K562 (cell line): ENCODE measurements around the gene TNMD. TPM values are rescaled to one million over a fixed set of nuclear protein-coding genes. Genes with fewer than 3 reads are reported as not detected.

Source experiments
- ATAC-seq: fragments of 200-7000 bp; cut with Tn5 transposase; 3 replicates; pipeline ENCODE4 v1.9.1; 2020; ENCODE audit warnings: moderate library complexity
- Bru-seq: library from RNA; stranded (reverse); fragments of 400-500 nt; gene quantifications from one replicate; lab custom pipeline; 2021; lab: Mats Ljungman, UMichigan
- BruChase-seq, 2 experiments: library from RNA; stranded (reverse); fragments of 400-500 nt; gene quantifications; one replicate each; lab custom pipeline; 2021; lab: Mats Ljungman, UMichigan
- BruUV-seq: library from RNA; stranded (reverse); fragments of 400-500 nt; replicated peaks from 2 replicates; lab custom pipeline; 2021; lab: Mats Ljungman, UMichigan
- CTCF ChIA-PET: fragments of 300-600 bp; formaldehyde crosslinking; extraction: SDS; loops from one replicate; lab custom pipeline; 2021; ENCODE audit warnings: low intra/inter-chr PET ratio; lab: Yijun Ruan, JAX
- POLR2A ChIA-PET: fragments of 300-600, 350-650 bp; sonication (Branson Sonifier 250); formaldehyde crosslinking; extraction: SDS; loops from one replicate; lab custom pipeline; 2021; ENCODE audit warnings: antibody characterized with exemption, inconsistent platforms; lab: Yijun Ruan, JAX
- DNase-seq, 4 experiments: peaks; one replicate each; pipeline versions ENCODE4 v3.0.0 to v3.0.0-alpha.2; 2011 to 2018; ENCODE audit warnings: low spot score in 3 of 4, mixed read lengths in 3 of 4; ENCODE audit errors: extremely low read depth in 1 of 4
- FAIRE-seq: peaks from 2 replicates; lab custom pipeline; 2011; peaks lifted over from hg19 to GRCh38; lab: Jason Lieb, UNC
- H2AFZ ChIP-seq: 2 replicates; pipeline ENCODE4 v1.6.0; 2011; ENCODE audit warnings: low read depth, low read length, control low read depth, inconsistent platforms
- H3K27ac ChIP-seq: fragments of 200-600 bp; 3 replicates; pipeline ENCODE4 v1.8.0; 2011; ENCODE audit warnings: low read depth, mild to moderate bottlenecking, control low read depth, inconsistent platforms, low read length, moderate library complexity, mixed read lengths; ENCODE audit errors: extremely low read depth
- H3K27me3 ChIP-seq, 2 experiments: fragments of 300-600 bp in 1 of 2; 2 replicates in 1 of 2; 3 replicates in 1 of 2; pipeline versions ENCODE4 v1.6.0 to v1.8.0; 2011; ENCODE audit warnings: inconsistent platforms in 2 of 2, low read length in 2 of 2, mild to moderate bottlenecking in 1 of 2, mixed read lengths in 1 of 2, moderate library complexity in 1 of 2; ENCODE audit not compliant: control insufficient read depth in 2 of 2, insufficient read depth in 2 of 2
- H3K36me3 ChIP-seq: fragments of 300-600 bp; 3 replicates; pipeline ENCODE4 v1.8.0; 2011; ENCODE audit warnings: mild to moderate bottlenecking, low read length, inconsistent platforms; ENCODE audit not compliant: control insufficient read depth, insufficient read depth
- H3K4me1 ChIP-seq, 2 experiments: fragments of 200-600 bp in 1 of 2; replicated peaks in 1 of 2; 2 replicates in 1 of 2; 3 replicates in 1 of 2; pipeline versions ENCODE4 v1.5.1 to v1.8.0; 2011; ENCODE audit warnings: inconsistent platforms in 2 of 2, low read length in 2 of 2, mild to moderate bottlenecking in 1 of 2, mixed read lengths in 1 of 2, moderate library complexity in 1 of 2; ENCODE audit not compliant: control insufficient read depth in 2 of 2, insufficient read depth in 2 of 2
- H3K4me2 ChIP-seq: 2 replicates; pipeline ENCODE4 v1.6.1; 2011; ENCODE audit warnings: low read length, control low read depth, inconsistent platforms, mixed read lengths; ENCODE audit not compliant: insufficient read depth
- H3K4me3 ChIP-seq: fragments of 200-600 bp; sonication (generic), shearing (Covaris generic); 2 replicates; pipeline ENCODE4 v1.5.1; 2016; ENCODE audit warnings: control low read depth, inconsistent platforms
- H3K79me2 ChIP-seq: fragments of 200-600 bp; 3 replicates; pipeline ENCODE4 v1.8.0; 2011; ENCODE audit warnings: low read length, inconsistent platforms; ENCODE audit not compliant: control insufficient read depth, insufficient read depth
- H3K9ac ChIP-seq, 2 experiments: 2 replicates each; pipeline versions ENCODE4 v1.6.0 to v1.6.1; 2011; ENCODE audit warnings: low read depth in 2 of 2, low read length in 2 of 2, control low read depth in 1 of 2, inconsistent platforms in 1 of 2, mild to moderate bottlenecking in 1 of 2, mixed read lengths in 1 of 2; ENCODE audit not compliant: insufficient read depth in 1 of 2
- H3K9me1 ChIP-seq: one replicate; pipeline ENCODE4 v1.6.0; 2011; ENCODE audit warnings: inconsistent platforms, mild to moderate bottlenecking, low read length, moderate library complexity; ENCODE audit not compliant: control insufficient read depth, insufficient read depth
- H3K9me3 ChIP-seq: replicated peaks from 2 replicates; pipeline ENCODE4 v1.5.1; 2011; ENCODE audit warnings: low read depth, low read length, inconsistent platforms; ENCODE audit not compliant: control insufficient read depth, insufficient read depth
- H4K20me1 ChIP-seq: replicated peaks from 2 replicates; pipeline ENCODE4 v1.6.1; 2011; ENCODE audit warnings: low read length, inconsistent platforms, mixed read lengths; ENCODE audit not compliant: control insufficient read depth, insufficient read depth
- ARID2 ChIP-seq: fragments of 450-650 bp; IDR thresholded peaks from 2 replicates; pipeline ENCODE4 v1.6.1; 2017; ENCODE audit warnings: antibody characterized with exemption, mild to moderate bottlenecking
- DPF2 ChIP-seq: fragments of 450-650 bp; IDR thresholded peaks from 2 replicates; pipeline ENCODE4 v1.6.1; 2016
- ETV6 ChIP-seq, 3 experiments: fragments of 150-350 bp in 1 of 3; sonication (generic) in 1 of 3; formaldehyde crosslinking in 1 of 3; IDR thresholded peaks; 2 replicates each; pipeline versions ENCODE4 v1.6.1 to v1.8.0; 2014 to 2022; ENCODE audit warnings: borderline replicate concordance in 2 of 3, low read depth in 2 of 3, antibody characterized with exemption in 1 of 3, low read length in 1 of 3, mild to moderate bottlenecking in 1 of 3, missing genetic modification reagents in 1 of 3
- MAFG ChIP-seq: fragments of 450-650 bp; conservative IDR thresholded peaks from 2 replicates; pipeline ENCODE4 v1.6.1; 2016; ENCODE audit warnings: missing genetic modification characterization, missing compliant biosample characterization
- NFIC ChIP-seq: fragments of 450-650 bp; IDR thresholded peaks from 2 replicates; pipeline ENCODE4 v1.6.1; 2017; ENCODE audit warnings: mild to moderate bottlenecking, inconsistent platforms
- RBM25 ChIP-seq: fragments of 200-400 bp; formaldehyde crosslinking; IDR thresholded peaks from 2 replicates; pipeline ENCODE4 v1.6.1; 2018; ENCODE audit warnings: low read length, low read depth, moderate library complexity; ENCODE audit not compliant: severe bottlenecking
- SMAD4 ChIP-seq: fragments of 250-450 bp; sonication (Bioruptor Pico); conservative IDR thresholded peaks from 2 replicates; pipeline ENCODE4 v1.8.0; 2021; ENCODE audit warnings: inconsistent platforms, mild to moderate bottlenecking, moderate library complexity
- SMC3 ChIP-seq: conservative IDR thresholded peaks from 2 replicates; pipeline ENCODE4 v1.6.1; 2011; ENCODE audit warnings: low read depth, low read length, improper control_type of control experiment; ENCODE audit not compliant: insufficient read depth
- XRCC5 ChIP-seq: fragments of 200-400 bp; formaldehyde crosslinking; IDR thresholded peaks from 2 replicates; pipeline ENCODE4 v1.6.1; 2017; ENCODE audit warnings: low read depth, mild to moderate bottlenecking, low read length
- YBX1 ChIP-seq: fragments of 450-650 bp; IDR thresholded peaks from 2 replicates; pipeline ENCODE4 v1.7.1; 2016; ENCODE audit warnings: mild to moderate bottlenecking
- ZNF354B ChIP-seq: fragments of 250-450 bp; sonication (Bioruptor Pico); IDR thresholded peaks from 2 replicates; pipeline ENCODE4 v1.4.0; 2020
- ZNF445 ChIP-seq: fragments of 250-450 bp; sonication (Bioruptor Pico); IDR thresholded peaks from 2 replicates; pipeline ENCODE4 v1.4.0; 2020; ENCODE audit warnings: low read depth, mild to moderate bottlenecking, moderate library complexity
- WGBS: fragments of 100-300 bp; shearing (Covaris generic); methylation state at CpG from one replicate; pipeline ENCODE4 v1.1.6; 2016; ENCODE audit warnings: low coverage, mixed read lengths; ENCODE audit not compliant: insufficient coverage; ENCODE audit errors: missing lambda C conversion rate; 5-methylcytosine and 5-hydroxymethylcytosine counted together
- in situ Hi-C: fragments of 300-500 bp; cut with MboI; formaldehyde crosslinking; loops from 4 replicates; pipeline ENCODE4 v1.15.0; 2018; ENCODE audit warnings: inconsistent platforms, mixed read lengths
- intact Hi-C: fragments of 100-400 bp; cut with micrococcal nuclease; formaldehyde crosslinking; loops from 2 replicates; pipeline ENCODE4 v1.14.2; 2022
- long read RNA-seq, 3 experiments: library from polyadenylated mRNA in 2 of 3; library from RNA in 1 of 3; unstranded in 2 of 3; stranded (forward) in 1 of 3; transcript quantifications; one replicate each; pipeline ENCODE4 v2.0.0, GENCODE V29; 2019 to 2022
- polyA minus RNA-seq, 3 experiments: library from RNA; depleted of rRNA, polyadenylated mRNA; stranded (reverse); fragments of >200 nt; gene quantifications; 2 replicates each; pipeline ENCODE4 v1.2.3, GENCODE V29; 2011
- polyA plus RNA-seq, 8 experiments: library from polyadenylated mRNA; depleted of rRNA in 4 of 8; stranded (reverse) in 5 of 8; unstranded in 3 of 8; fragments of >200 nt; fragmentation: Nextera tagmentation in 2 of 8; fragmentation: Illumina TruSeq in 1 of 8; extraction: Ambion mirVana in 2 of 8; extraction: Trizol in 1 of 8; gene quantifications; 2 replicates each; pipeline versions ENCODE4 v1.2.1 to v1.2.3, GENCODE V29; 2011 to 2014; ENCODE audit warnings: inconsistent platforms in 1 of 8, missing spikeins in 1 of 8
- total RNA-seq, 7 experiments: library from RNA; depleted of rRNA in 6 of 7; stranded (reverse); fragments of >200 nt in 6 of 7; fragmentation: Illumina TruSeq in 2 of 7; extraction: Trizol in 2 of 7; gene quantifications; 2 replicates each; pipeline versions ENCODE4 v1.2.1 to v1.2.3, GENCODE V29; 2011 to 2021; ENCODE audit warnings: low replicate concordance in 1 of 7
- TF ChIP-seq, protein P1 (sequence below): fragments of 250-450 bp; sonication (Bioruptor Pico); IDR thresholded peaks from 2 replicates; pipeline ENCODE4 v1.8.0; 2022; ENCODE audit warnings: moderate library complexity, mild to moderate bottlenecking, inconsistent platforms
- TF ChIP-seq, protein P2 (sequence below): fragments of 250-450 bp; sonication (Bioruptor Pico); IDR thresholded peaks from 2 replicates; pipeline ENCODE4 v1.8.0; 2022; ENCODE audit warnings: inconsistent platforms, mild to moderate bottlenecking, moderate library complexity, borderline replicate concordance

Gene TNMD
- not detected in 2 replicates for total RNA-seq (2011; cell fraction: chromatin; rRNA removed; ENCODE audit: low replicate concordance)
- not detected in 2 replicates for total RNA-seq (2011; cell fraction: nucleolus; rRNA removed)
- total RNA-seq (2011; cell fraction: nucleoplasm; rRNA removed) = not detected in 2 replicates
- total RNA-seq (2014; rRNA removed) (not detected in 2 replicates), total RNA-seq (2014; rRNA removed; fragmentation: Illumina TruSeq; extraction: Trizol) (not detected in 2 replicates), total RNA-seq (2015; rRNA removed; fragmentation: Illumina TruSeq; extraction: Trizol) (not detected in 2 replicates), total RNA-seq (2021) (not detected in 2 replicates), polyA plus RNA-seq (2011; rRNA removed) (not detected in 2 replicates), polyA plus RNA-seq (2014; fragmentation: Illumina TruSeq; extraction: Trizol) (not detected in 2 replicates), polyA plus RNA-seq (2014; fragmentation: Nextera tagmentation; extraction: Ambion mirVana) (not detected), polyA plus RNA-seq (2014; rRNA removed) (not detected in 2 replicates), polyA minus RNA-seq (2011; rRNA and poly(A)+ RNA removed) (not detected in 2 replicates), Bru-seq, nascent RNA (not detected), BruChase-seq, experiment 1, labeled RNA remaining after a 2-hour chase (not detected), BruChase-seq, experiment 2, labeled RNA remaining after a 6-hour chase (not detected)
- not detected in 2 replicates for polyA plus RNA-seq (2011; cell fraction: cytosol; rRNA removed)
- polyA plus RNA-seq (2011; cell fraction: nucleus; rRNA removed) = not detected in 2 replicates
- polyA plus RNA-seq (2012) = not detected in 2 replicates
- not detected in 2 replicates for polyA minus RNA-seq (2011; cell fraction: cytosol; rRNA and poly(A)+ RNA removed)
- polyA minus RNA-seq (2011; cell fraction: nucleus; rRNA and poly(A)+ RNA removed) = not detected in 2 replicates
- long read RNA-seq, experiment 1 = 0 reads
- long read RNA-seq, experiment 2 = 0 reads
- long read RNA-seq, experiment 3 = 0 reads

DNA sequence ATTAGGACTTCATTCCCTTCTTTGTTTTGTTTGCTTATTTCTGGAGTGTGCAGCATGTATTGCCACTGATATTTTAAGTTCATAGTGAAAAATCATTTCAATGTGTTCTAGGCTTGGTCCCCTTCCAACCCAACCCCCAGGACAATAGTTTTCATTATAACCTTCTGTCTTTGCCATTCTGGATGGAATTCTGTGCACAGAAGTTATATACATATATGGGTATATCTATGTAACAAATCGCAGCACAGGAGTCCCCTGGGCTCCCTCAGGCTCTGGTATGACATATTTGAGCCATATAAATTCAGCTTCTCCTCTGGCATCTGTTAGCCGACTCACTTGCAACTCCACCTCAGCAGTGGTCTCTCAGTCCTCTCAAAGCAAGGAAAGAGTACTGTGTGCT, at the start of gene TNMD:
TNMD (plus strand) TSS at position 326 of the 400 bp plus-strand sequence. CDS start 83 bp downstream, outside the sequence.
- Histone ChIP-seq H4K20me1 (no peaks in the 10 kb centered on the region), H3K4me3 (no peak within 1 kb of the TSS), H3K27me3 (no peaks in the 10 kb centered on the region), H3K9ac (no peak within 1 kb of the TSS), H3K36me3 (no peaks in the 10 kb centered on the region), H3K79me2 (no peaks in the 10 kb centered on the region), H3K9me3 (no peaks in the 10 kb centered on the region), H3K4me2 (no peak within 1 kb of the TSS), H3K4me1 (no peaks in the 10 kb centered on the region), H3K9me1 (no peaks in the 10 kb centered on the region), H3K27ac (no peak within 1 kb of the TSS), H2AFZ (no peak within 1 kb of the TSS)
- ATAC-seq = no peak
- no peak for DNase-seq
- intact Hi-C loops (no loop called here), in situ Hi-C loops (no loop called here)
- POLR2A ChIA-PET = no interaction called here
- no TSS peak for BruUV-seq
- CTCF ChIA-PET = no interaction called here
- WGBS = 0% methylated on average over 2 of the region's 2 CpGs
- no peak for FAIRE-seq
- TF ChIP-seq YBX1 (no peak), RBM25 (no peak), ZNF445 (CRISPR knock-in tag) (no peak), ARID2 (no peak), ETV6 (IDR thresholded peaks at IDR 0.05; ENCODE audit: borderline replicate concordance in 1 of 2, low read depth in 2 of 2, low read length in 1 of 2) (no peak), ETV6 (CRISPR knock-in tag; IDR thresholded peaks at IDR 0.05; ENCODE audit: borderline replicate concordance) (no peak), MAFG (tag) (no peak), ZNF354B (CRISPR knock-in tag) (no peak), NFIC (no peak), SMC3 (no peak), XRCC5 (no peak), DPF2 (no peak), SMAD4 (CRISPR knock-in tag) (no peak)
- TF ChIP-seq, protein P1, sequence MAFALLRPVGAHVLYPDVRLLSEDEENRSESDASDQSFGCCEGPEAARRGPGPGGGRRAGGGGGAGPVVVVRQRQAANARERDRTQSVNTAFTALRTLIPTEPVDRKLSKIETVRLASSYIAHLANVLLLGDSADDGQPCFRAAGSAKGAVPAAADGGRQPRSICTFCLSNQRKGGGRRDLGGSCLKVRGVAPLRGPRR (CRISPR knock-in tag) = no peak
- TF ChIP-seq, protein P2, sequence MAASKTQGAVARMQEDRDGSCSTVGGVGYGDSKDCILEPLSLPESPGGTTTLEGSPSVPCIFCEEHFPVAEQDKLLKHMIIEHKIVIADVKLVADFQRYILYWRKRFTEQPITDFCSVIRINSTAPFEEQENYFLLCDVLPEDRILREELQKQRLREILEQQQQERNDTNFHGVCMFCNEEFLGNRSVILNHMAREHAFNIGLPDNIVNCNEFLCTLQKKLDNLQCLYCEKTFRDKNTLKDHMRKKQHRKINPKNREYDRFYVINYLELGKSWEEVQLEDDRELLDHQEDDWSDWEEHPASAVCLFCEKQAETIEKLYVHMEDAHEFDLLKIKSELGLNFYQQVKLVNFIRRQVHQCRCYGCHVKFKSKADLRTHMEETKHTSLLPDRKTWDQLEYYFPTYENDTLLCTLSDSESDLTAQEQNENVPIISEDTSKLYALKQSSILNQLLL (CRISPR knock-in tag) = no peak
